VCaP (cell line): ENCODE measurements around the gene VWA8.
A peak's percentile ranks its signal among the peaks of the same experiment; 100 is the strongest.

Experiments used
- H3K27ac ChIP-seq: fragments of 450-650 bp; 2 replicates; pipeline ENCODE4 v1.5.1; 2017
- CTCF ChIP-seq: fragments of 450-650 bp; conservative IDR thresholded peaks from 2 replicates; pipeline ENCODE4 v1.5.1; 2017; ENCODE audit warnings: mild to moderate bottlenecking, moderate library complexity

VWA8 gene

GRCh38 chr13:41960637-41961465 is at the start of gene VWA8:
Gene VWA8 (minus strand): TSS chr13:41961109. CDS start chr13:41961015, 94 bp downstream.
- no peak for TF ChIP-seq CTCF
- peak within 1 kb of the TSS; percentile 89 for H3K27ac ChIP-seq

GRCh38 chr13:42009057-42009456 is 48.1 kb upstream of the VWA8 start:
- no peak for TF ChIP-seq CTCF
- H3K27ac ChIP-seq = no peak overlapping the region

- TF ChIP-seq CTCF = no peak
- H3K27ac ChIP-seq = no peak overlapping the region
Measured at GRCh38 chr13:42007844-42008243, 46.9 kb upstream of the VWA8 start.

- no peak overlapping the region for H3K27ac ChIP-seq
- no peak for TF ChIP-seq CTCF
Measured at GRCh38 chr13:42002066-42002465, 41.2 kb upstream of the VWA8 start.

- no peak overlapping the region for H3K27ac ChIP-seq
- no peak for TF ChIP-seq CTCF
Measured at GRCh38 chr13:42001580-42001979, 40.7 kb upstream of the VWA8 start.

- H3K27ac ChIP-seq = no peak overlapping the region
- TF ChIP-seq CTCF = no peak
Measured at GRCh38 chr13:42000846-42001245, 39.9 kb upstream of the VWA8 start.

- TF ChIP-seq CTCF = no peak
- no peak overlapping the region for H3K27ac ChIP-seq
Measured at GRCh38 chr13:41997396-41997795, 36.5 kb upstream of the VWA8 start.
